Progenitor cell of endocrine pancreas (in vitro differentiated cells): ENCODE results near the gene CIAO3. TPM values are rescaled to one million over a fixed set of nuclear protein-coding genes. Genes with fewer than 3 reads are reported as not detected.
A peak's percentile ranks its signal among the peaks of the same experiment; 100 is the strongest.

Experiments
- DNase-seq: peaks from one replicate; pipeline ENCODE4 v3.0.0; 2021; ENCODE audit warnings: low spot score; ENCODE audit not compliant: unreplicated experiment
- H3K27ac Mint-ChIP-seq: 2 replicates; pipeline ENCODE4 v1.8.0; 2021; ENCODE audit warnings: mild to moderate bottlenecking, moderate library complexity, mixed read lengths
- H3K27me3 Mint-ChIP-seq: 2 replicates; pipeline ENCODE4 v1.8.0; 2021; ENCODE audit warnings: mixed read lengths
- H3K36me3 Mint-ChIP-seq: 2 replicates; pipeline ENCODE4 v1.8.0; 2022; ENCODE audit warnings: mixed read lengths; ENCODE audit not compliant: insufficient read depth
- H3K4me1 Mint-ChIP-seq: 2 replicates; pipeline ENCODE4 v1.8.0; 2021; ENCODE audit warnings: low read depth, mixed read lengths
- H3K4me3 Mint-ChIP-seq: 2 replicates; pipeline ENCODE4 v1.8.0; 2021; ENCODE audit warnings: low read depth, mild to moderate bottlenecking, moderate library complexity, mixed read lengths
- H3K9me3 Mint-ChIP-seq: 2 replicates; pipeline ENCODE4 v1.8.0; 2021; ENCODE audit warnings: low read depth, mixed read lengths
- CTCF ChIP-seq: fragments of 200-600 bp; sonication (generic); IDR thresholded peaks from one replicate; pipeline ENCODE4 v1.5.0; 2021; ENCODE audit warnings: antibody characterized with exemption, mild to moderate bottlenecking; ENCODE audit not compliant: unreplicated experiment
- long read RNA-seq: library from polyadenylated mRNA; unstranded; transcript quantifications from one replicate; pipeline ENCODE4 v2.0.0, GENCODE V29; 2020
- total RNA-seq: library from RNA; stranded (reverse); gene quantifications from 2 replicates; pipeline ENCODE4 v1.2.1, GENCODE V29; 2021

Gene CIAO3
- total RNA-seq: 44.0 and 46.5 TPM in 2 replicates
- long read RNA-seq, transcript CIAO3-201 (11 exons, 2,112 nt): major isoform, 59 of 69 reads
- long read RNA-seq, partial matches to known transcripts: 2 of 69 reads
- long read RNA-seq, other reads (novel, unspliced or antisense): 5 of 69 reads

- Mint-ChIP-seq H3K36me3 (peaks cover 4% of the 10 kb centered on the region), H3K4me1 (peaks cover 3% of the 10 kb centered on the region), H3K4me3 (peak within 1 kb of the TSS; percentile 80), H3K27me3 (no peaks in the 10 kb centered on the region), H3K9me3 (no peaks in the 10 kb centered on the region), H3K27ac (peak within 1 kb of the TSS; percentile 93)
- peak; percentile 90 for TF ChIP-seq CTCF
- peak; percentile 93 for DNase-seq
These were observed at the start of gene CIAO3 for GRCh38 chr16:740764-741505. CIAO3 (minus strand) TSS chr16:740997; CDS start chr16:740985, 12 bp downstream.

GRCh38 chr16:790086-790485 lies 49.3 kb upstream of the CIAO3 start:
- no peaks in the 10 kb centered on the region for H3K27me3 Mint-ChIP-seq
- peaks cover 5% of the 10 kb centered on the region for H3K36me3 Mint-ChIP-seq

GRCh38 chr16:789191-789850 lies 48.5 kb upstream of the CIAO3 start:
- H3K9me3 Mint-ChIP-seq: no peaks in the 10 kb centered on the region
- H3K4me3 Mint-ChIP-seq: peak overlapping the region; percentile 55
- no peak overlapping the region for H3K27ac Mint-ChIP-seq
- no peaks in the 10 kb centered on the region for H3K4me1 Mint-ChIP-seq
- H3K36me3 Mint-ChIP-seq: peaks cover 7% of the 10 kb centered on the region
- H3K27me3 Mint-ChIP-seq: no peaks in the 10 kb centered on the region
- TF ChIP-seq CTCF: no peak
- DNase-seq: no peak

More at GRCh38 chr16:790086-790485, 49.3 kb upstream of the CIAO3 start:
- no peaks in the 10 kb centered on the region for H3K9me3 Mint-ChIP-seq
- TF ChIP-seq CTCF: no peak
- peak overlapping the region; percentile 60 for H3K4me3 Mint-ChIP-seq
- DNase-seq: no peak
- H3K4me1 Mint-ChIP-seq: no peaks in the 10 kb centered on the region
- no peak overlapping the region for H3K27ac Mint-ChIP-seq

GRCh38 chr16:788399-789126 lies 47.8 kb upstream of the CIAO3 start, which contains the start of gene CHTF18:
CHTF18 (plus strand) TSS chr16:788620; CDS start chr16:788685, 65 bp downstream.
- peaks cover 7% of the 10 kb centered on the region for H3K36me3 Mint-ChIP-seq
- H3K27me3 Mint-ChIP-seq: no peaks in the 10 kb centered on the region
- peak within 1 kb of the TSS; percentile 84 for H3K4me3 Mint-ChIP-seq
- DNase-seq: peak; percentile 92
- H3K27ac Mint-ChIP-seq: peak within 1 kb of the TSS; percentile 62
- H3K9me3 Mint-ChIP-seq: no peaks in the 10 kb centered on the region
- no peak for TF ChIP-seq CTCF
- H3K4me1 Mint-ChIP-seq: no peaks in the 10 kb centered on the region

- peak within 1 kb of the TSS; percentile 62 for H3K27ac Mint-ChIP-seq
- TF ChIP-seq CTCF: no peak
- peaks cover 7% of the 10 kb centered on the region for H3K36me3 Mint-ChIP-seq
- H3K27me3 Mint-ChIP-seq: no peaks in the 10 kb centered on the region
- no peaks in the 10 kb centered on the region for H3K9me3 Mint-ChIP-seq
- DNase-seq: peak; percentile 43
- H3K4me1 Mint-ChIP-seq: no peaks in the 10 kb centered on the region
- H3K4me3 Mint-ChIP-seq: peak within 1 kb of the TSS; percentile 84
These were observed 47.2 kb upstream of the CIAO3 start, which contains the start of gene RPUSD1 for GRCh38 chr16:787978-788398. RPUSD1 (minus strand) TSS chr16:788381; CDS start chr16:787737, 644 bp downstream.
